SK-N-MC (cell line): ENCODE data around the gene SRD5A3.
"Not testable (repeated sequence)": the region's sequence is repeated elsewhere in the genome, so short reads cannot be mapped to it uniquely, and the experiment has no call there.

ENCODE experiments used
- DNase-seq: peaks from one replicate; pipeline ENCODE4 v3.0.0-alpha.2; 2011; ENCODE audit warnings: low read depth, low spot score
- H3K27ac ChIP-seq: fragments of 200-600 bp; sonication (generic); 2 replicates; pipeline ENCODE4 v1.5.1; 2016; ENCODE audit warnings: mixed run types
- H3K36me3 ChIP-seq: fragments of 200-600 bp; sonication (generic); 2 replicates; pipeline ENCODE4 v1.6.1; 2017; ENCODE audit warnings: antibody characterized with exemption, low read length, mixed read lengths; ENCODE audit not compliant: insufficient read depth
- H3K4me3 ChIP-seq: fragments of 200-600 bp; sonication (generic); 2 replicates; pipeline ENCODE4 v1.5.1; 2016
- H3K9ac ChIP-seq: fragments of 200-600 bp; sonication (generic); 2 replicates; pipeline ENCODE4 v1.8.0; 2017; ENCODE audit warnings: mixed run types, mixed read lengths; ENCODE audit not compliant: insufficient read length
- H3K9me3 ChIP-seq: fragments of 200-600 bp; sonication (generic); 2 replicates; pipeline ENCODE4 v1.6.1; 2017; ENCODE audit warnings: low read depth, mild to moderate bottlenecking, antibody characterized with exemption, low read length, moderate library complexity, mixed read lengths
- EZH2 ChIP-seq: fragments of 200-600 bp; sonication (generic); IDR thresholded peaks from one replicate; pipeline ENCODE4 v1.6.1; 2017; ENCODE audit warnings: antibody characterized with exemption
- FOXP2 ChIP-seq: optimal IDR thresholded peaks from 2 replicates; pipeline ENCODE3; 2011; ENCODE audit warnings: mild to moderate bottlenecking, moderate library complexity; ENCODE audit not compliant: insufficient read depth; ENCODE audit errors: extremely low read length, control extremely low read depth
- POLR2AphosphoS5 ChIP-seq: IDR thresholded peaks from 2 replicates; pipeline ENCODE4 v1.6.1; 2012; ENCODE audit warnings: mild to moderate bottlenecking, low read depth, low read length, borderline replicate concordance

The SRD5A3 gene

GRCh38 chr4:55352726-55353125 lies 6.7 kb downstream of the SRD5A3 start:
- TF ChIP-seq EZH2 (no peak), FOXP2 (no peak)
- DNase-seq: no peak
- Histone ChIP-seq H3K4me3 (no peak overlapping the region), H3K36me3 (peaks cover 55% of the 10 kb centered on the region), H3K27ac (no peak overlapping the region), H3K9me3 (peaks cover 5% of the 10 kb centered on the region; the same call in 1 of the 2 replicates), H3K9ac (no peak overlapping the region)

GRCh38 chr4:55353228-55353747 lies 7.2 kb downstream of the SRD5A3 start:
- peaks cover 55% of the 10 kb centered on the region for H3K36me3 ChIP-seq
- H3K9me3 ChIP-seq, H3K9ac ChIP-seq, H3K27ac ChIP-seq, DNase-seq, H3K4me3 ChIP-seq: not testable (repeated sequence)

- DNase-seq: no peak
- Histone ChIP-seq H3K36me3 (peaks cover 58% of the 10 kb centered on the region), H3K27ac (no peak overlapping the region), H3K9me3 (peaks cover 5% of the 10 kb centered on the region; the same call in 1 of the 2 replicates), H3K4me3 (no peak overlapping the region), H3K9ac (no peak overlapping the region)
- no peak for TF ChIP-seq FOXP2
- no peak for TF ChIP-seq EZH2
- TF ChIP-seq POLR2AphosphoS5: no peak
These were observed 8.6 kb downstream of the SRD5A3 start for GRCh38 chr4:55354648-55355047.

- H3K27ac ChIP-seq: no peak overlapping the region
- no peak overlapping the region for H3K9ac ChIP-seq
- peaks cover 54% of the 10 kb centered on the region for H3K36me3 ChIP-seq
- peaks cover 5% of the 10 kb centered on the region; the same call in 1 of the 2 replicates for H3K9me3 ChIP-seq
- TF ChIP-seq FOXP2: no peak
- no peak for TF ChIP-seq POLR2AphosphoS5
- TF ChIP-seq EZH2: no peak
- no peak for DNase-seq
- H3K4me3 ChIP-seq: no peak overlapping the region
These were observed 9.5 kb downstream of the SRD5A3 start for GRCh38 chr4:55355555-55355954.

- DNase-seq: no peak
These were observed 11.0 kb downstream of the SRD5A3 start for GRCh38 chr4:55356991-55357461.

GRCh38 chr4:55358246-55358645 lies 12.2 kb downstream of the SRD5A3 start:
- Histone ChIP-seq H3K4me3 (peak overlapping the region; percentile 39; the same call in 1 of the 2 replicates), H3K9me3 (no peaks in the 10 kb centered on the region), H3K27ac (peak overlapping the region; percentile 93), H3K9ac (peak overlapping the region; percentile 58), H3K36me3 (peaks cover 42% of the 10 kb centered on the region)
- no peak for TF ChIP-seq POLR2AphosphoS5
- TF ChIP-seq EZH2: no peak
- no peak for TF ChIP-seq FOXP2
- no peak for DNase-seq

More at GRCh38 chr4:55356991-55357461, 11.0 kb downstream of the SRD5A3 start:
- Histone ChIP-seq H3K4me3 (no peak overlapping the region), H3K36me3 (peaks cover 52% of the 10 kb centered on the region), H3K27ac (0 out of 2 replicates have a peak overlapping the region, but pooled peaks have one; percentile 19), H3K9ac (no peak overlapping the region), H3K9me3 (peaks cover 5% of the 10 kb centered on the region; the same call in 1 of the 2 replicates)
- no peak for TF ChIP-seq POLR2AphosphoS5
- no peak for TF ChIP-seq FOXP2
- no peak for TF ChIP-seq EZH2

- Histone ChIP-seq H3K9ac (peak overlapping the region; percentile 58), H3K4me3 (peak overlapping the region; percentile 39), H3K36me3 (peaks cover 42% of the 10 kb centered on the region), H3K9me3 (no peaks in the 10 kb centered on the region), H3K27ac (peak overlapping the region; percentile 93)
- DNase-seq: no peak
- TF ChIP-seq FOXP2 (no peak), EZH2 (no peak), POLR2AphosphoS5 (no peak)
These were observed 12.6 kb downstream of the SRD5A3 start for GRCh38 chr4:55358668-55359067.

GRCh38 chr4:55359397-55359916 lies 13.4 kb downstream of the SRD5A3 start:
- H3K27ac ChIP-seq: peak overlapping the region; percentile 93
- H3K9me3 ChIP-seq: no peaks in the 10 kb centered on the region
- DNase-seq: no peak
- peak overlapping the region; percentile 58 for H3K9ac ChIP-seq
- peaks cover 40% of the 10 kb centered on the region for H3K36me3 ChIP-seq
- no peak for TF ChIP-seq POLR2AphosphoS5
- TF ChIP-seq EZH2: no peak
- no peak for TF ChIP-seq FOXP2
- H3K4me3 ChIP-seq: no peak overlapping the region; the same call in 1 of the 2 replicates

- H3K9me3 ChIP-seq, H3K4me3 ChIP-seq, H3K9ac ChIP-seq, H3K27ac ChIP-seq, DNase-seq: not testable (repeated sequence)
- peaks cover 65% of the 10 kb centered on the region for H3K36me3 ChIP-seq
These were observed 16.9 kb downstream of the SRD5A3 start for GRCh38 chr4:55362938-55363337.
